ENCODE measurements around the gene MAOA.

DNA sequence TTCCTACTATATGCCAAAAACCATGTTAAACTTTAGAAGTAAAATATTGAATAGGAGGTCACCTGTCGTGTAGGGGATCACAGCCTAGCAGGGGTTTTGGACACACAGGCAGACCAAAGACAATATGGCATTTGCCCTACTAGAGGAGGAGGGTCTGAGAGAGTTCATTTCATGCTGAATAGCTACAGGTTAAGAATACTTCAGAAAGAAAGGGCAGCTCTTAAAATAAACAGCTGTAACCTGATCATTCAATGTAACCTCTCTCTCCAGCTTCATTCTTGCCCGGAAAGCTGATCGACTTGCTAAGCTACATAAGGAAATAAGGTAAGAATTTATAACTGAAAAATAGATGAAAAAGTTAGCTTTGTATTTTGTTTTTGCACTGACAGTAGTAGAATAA lies 79.9 kb downstream of the MAOA start:
- no peak for TF ChIP-seq POLR2A (IDR thresholded peaks at IDR 0.05)
- TF ChIP-seq, protein P1, sequence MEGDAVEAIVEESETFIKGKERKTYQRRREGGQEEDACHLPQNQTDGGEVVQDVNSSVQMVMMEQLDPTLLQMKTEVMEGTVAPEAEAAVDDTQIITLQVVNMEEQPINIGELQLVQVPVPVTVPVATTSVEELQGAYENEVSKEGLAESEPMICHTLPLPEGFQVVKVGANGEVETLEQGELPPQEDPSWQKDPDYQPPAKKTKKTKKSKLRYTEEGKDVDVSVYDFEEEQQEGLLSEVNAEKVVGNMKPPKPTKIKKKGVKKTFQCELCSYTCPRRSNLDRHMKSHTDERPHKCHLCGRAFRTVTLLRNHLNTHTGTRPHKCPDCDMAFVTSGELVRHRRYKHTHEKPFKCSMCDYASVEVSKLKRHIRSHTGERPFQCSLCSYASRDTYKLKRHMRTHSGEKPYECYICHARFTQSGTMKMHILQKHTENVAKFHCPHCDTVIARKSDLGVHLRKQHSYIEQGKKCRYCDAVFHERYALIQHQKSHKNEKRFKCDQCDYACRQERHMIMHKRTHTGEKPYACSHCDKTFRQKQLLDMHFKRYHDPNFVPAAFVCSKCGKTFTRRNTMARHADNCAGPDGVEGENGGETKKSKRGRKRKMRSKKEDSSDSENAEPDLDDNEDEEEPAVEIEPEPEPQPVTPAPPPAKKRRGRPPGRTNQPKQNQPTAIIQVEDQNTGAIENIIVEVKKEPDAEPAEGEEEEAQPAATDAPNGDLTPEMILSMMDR (IDR thresholded peaks at IDR 0.05) = no peak
